A172 (cell line): Measurements from ENCODE around the gene METTL24. TPM values are rescaled to one million over a fixed set of nuclear protein-coding genes. Genes with fewer than 3 reads are reported as not detected.
"Not testable (repeated sequence)": the region's sequence is repeated elsewhere in the genome, so short reads cannot be mapped to it uniquely, and the experiment has no call there.

ENCODE experiments used
- DNase-seq: peaks from one replicate; pipeline ENCODE4 v3.0.0-alpha.2; 2015; ENCODE audit warnings: low spot score
- total RNA-seq: library from RNA; depleted of rRNA; stranded (reverse); fragments of >200 nt; shearing (Covaris generic); gene quantifications from 2 replicates; pipeline ENCODE4 v1.2.3, GENCODE V29; 2014

METTL24 gene
- total RNA-seq, 1 experiment from 2014 or later, result not detected

GRCh38 chr6:110363748-110364147, 5.6 kb upstream of the METTL24 start:
- DNase-seq, result no peak

- DNase-seq, result no peak
Measured at GRCh38 chr6:110360676-110361075, 2.5 kb upstream of the METTL24 start.

GRCh38 chr6:110359556-110359955, 1.4 kb upstream of the METTL24 start:
- DNase-seq, result no peak

GRCh38 chr6:110358553-110359160, 508 bp upstream of the METTL24 start:
- no peak for DNase-seq

GRCh38 chr6:110357298-110357663, 868 bp downstream of the METTL24 start:
- DNase-seq, result no peak

- no peak for DNase-seq
Measured at GRCh38 chr6:110356778-110357177, 1.4 kb downstream of the METTL24 start.

- no peak for DNase-seq
Measured at GRCh38 chr6:110355727-110356126, 2.4 kb downstream of the METTL24 start.

- DNase-seq, result no peak
Measured at GRCh38 chr6:110355022-110355421, 3.1 kb downstream of the METTL24 start.

GRCh38 chr6:110354153-110354552, 4.0 kb downstream of the METTL24 start:
- no peak for DNase-seq

GRCh38 chr6:110353457-110354001, 4.6 kb downstream of the METTL24 start:
- no peak for DNase-seq

- no peak for DNase-seq
Measured at GRCh38 chr6:110352563-110353262, 5.4 kb downstream of the METTL24 start.

- no peak for DNase-seq
Measured at GRCh38 chr6:110351986-110352385, 6.2 kb downstream of the METTL24 start.

GRCh38 chr6:110351546-110351945, 6.6 kb downstream of the METTL24 start:
- no peak for DNase-seq

GRCh38 chr6:110350593-110350992, 7.6 kb downstream of the METTL24 start:
- DNase-seq, result not testable (repeated sequence)

GRCh38 chr6:110348961-110349690, 9.0 kb downstream of the METTL24 start:
- DNase-seq, result no peak

- no peak for DNase-seq
Measured at GRCh38 chr6:110345025-110345424, 13.1 kb downstream of the METTL24 start.

- no peak for DNase-seq
Measured at GRCh38 chr6:110342759-110343158, 15.4 kb downstream of the METTL24 start.

- DNase-seq, result peak; percentile 6
Measured at GRCh38 chr6:110341663-110342596, 16.2 kb downstream of the METTL24 start.

GRCh38 chr6:110341067-110341466, 17.1 kb downstream of the METTL24 start:
- DNase-seq, result no peak

- no peak for DNase-seq
Measured at GRCh38 chr6:110340392-110340965, 17.7 kb downstream of the METTL24 start.

- DNase-seq, result no peak
Measured at GRCh38 chr6:110338820-110339470, 19.2 kb downstream of the METTL24 start.
